Islet of Langerhans (tissue), 1 donor: ENCODE measurements around the gene PREB.
"Not testable (repeated sequence)": the region's sequence is repeated elsewhere in the genome, so short reads cannot be mapped to it uniquely, and the experiment has no call there.

Source experiments
- FAIRE-seq: peaks from one replicate; lab custom pipeline; 2011; peaks lifted over from hg19 to GRCh38; lab: Jason Lieb, UNC

PREB gene

GRCh38 chr2:27125104-27125503 is 9.3 kb downstream of the PREB start:
- FAIRE-seq, result no peak

DNA sequence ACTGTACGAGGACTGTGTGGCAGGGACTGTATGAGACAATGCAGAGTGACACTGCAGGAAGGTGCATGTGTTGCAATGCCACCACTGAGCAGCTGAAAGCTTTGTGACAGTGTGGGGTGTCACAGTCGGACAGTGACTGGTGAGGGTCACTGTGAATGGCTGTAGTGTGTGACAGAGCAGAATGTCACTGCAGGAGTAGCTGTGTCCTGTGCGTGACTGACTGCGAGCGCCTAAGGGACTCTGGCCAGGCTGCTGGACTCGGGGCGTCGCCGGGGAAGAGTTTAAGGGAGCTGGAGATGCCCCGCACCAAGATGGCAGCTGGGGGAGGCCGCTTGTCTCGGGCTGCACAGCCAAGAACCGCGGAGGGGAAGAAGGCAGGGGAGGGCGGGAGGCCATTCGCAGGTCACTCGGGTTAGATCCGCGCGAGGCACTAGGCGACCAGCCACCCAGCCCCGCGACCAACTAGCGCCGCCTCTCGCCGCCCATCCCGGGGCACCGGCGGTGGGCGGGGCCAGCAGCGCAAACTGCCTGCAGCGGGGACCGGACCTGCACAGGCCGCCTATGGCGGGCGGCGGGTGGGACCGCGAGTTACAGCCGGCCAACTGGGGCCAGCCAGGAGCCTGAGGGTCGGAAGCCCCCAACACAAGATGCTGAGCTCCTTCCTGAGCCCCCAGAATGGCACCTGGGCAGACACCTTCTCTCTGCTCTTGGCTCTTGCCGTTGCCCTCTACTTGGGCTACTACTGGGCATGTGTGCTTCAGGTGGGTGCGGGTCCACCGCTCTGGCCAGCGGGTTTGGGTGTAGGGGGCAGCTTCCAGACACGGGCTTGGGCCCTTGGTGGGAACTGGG is 10.9 kb downstream of the PREB start, which contains the start of gene ABHD1:
ABHD1 (plus strand) TSS at position 514 of the 849 bp plus-strand sequence; CDS start at position 648, 134 bp downstream.
- FAIRE-seq, result no peak

DNA sequence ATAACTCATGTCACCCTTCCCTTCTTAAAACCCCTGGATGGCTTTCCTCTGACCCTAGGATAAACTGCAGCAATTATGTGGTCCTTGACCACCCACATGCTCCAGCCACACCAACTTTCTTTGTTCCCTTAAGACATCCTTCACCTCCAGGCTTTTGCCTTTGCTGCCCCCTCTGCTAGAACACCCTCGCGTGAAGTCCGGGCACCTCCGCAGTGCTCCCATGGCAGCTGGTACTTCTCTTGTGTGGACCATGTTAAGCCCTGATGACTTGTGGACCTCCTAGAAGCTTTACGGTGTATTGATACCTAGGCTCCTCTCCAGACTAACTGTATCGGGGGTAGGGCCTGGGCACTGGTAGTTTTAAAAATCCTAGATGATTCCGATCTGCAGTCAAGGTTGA is 11.6 kb downstream of the PREB start:
- FAIRE-seq, result no peak

- FAIRE-seq, result no peak
Observed at GRCh38 chr2:27121906-27122305, 12.5 kb downstream of the PREB start.

DNA sequence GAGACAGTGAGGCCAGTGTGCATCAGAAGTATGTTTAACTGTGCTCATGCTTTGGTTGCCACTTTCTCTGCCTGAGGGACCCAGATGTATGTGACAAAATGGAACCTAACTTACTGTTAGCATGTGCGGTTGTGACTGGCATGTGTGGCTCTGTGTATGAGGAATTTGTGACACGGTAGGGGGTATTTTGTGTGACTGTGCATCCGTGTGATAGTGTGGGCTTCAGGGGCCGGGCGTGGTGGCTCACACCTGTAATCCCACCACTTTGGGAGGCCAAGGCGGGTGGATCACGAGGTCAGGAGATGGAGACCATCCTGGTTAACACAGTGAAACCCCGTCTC is 15.1 kb downstream of the PREB start:
- not testable (repeated sequence) for FAIRE-seq

DNA sequence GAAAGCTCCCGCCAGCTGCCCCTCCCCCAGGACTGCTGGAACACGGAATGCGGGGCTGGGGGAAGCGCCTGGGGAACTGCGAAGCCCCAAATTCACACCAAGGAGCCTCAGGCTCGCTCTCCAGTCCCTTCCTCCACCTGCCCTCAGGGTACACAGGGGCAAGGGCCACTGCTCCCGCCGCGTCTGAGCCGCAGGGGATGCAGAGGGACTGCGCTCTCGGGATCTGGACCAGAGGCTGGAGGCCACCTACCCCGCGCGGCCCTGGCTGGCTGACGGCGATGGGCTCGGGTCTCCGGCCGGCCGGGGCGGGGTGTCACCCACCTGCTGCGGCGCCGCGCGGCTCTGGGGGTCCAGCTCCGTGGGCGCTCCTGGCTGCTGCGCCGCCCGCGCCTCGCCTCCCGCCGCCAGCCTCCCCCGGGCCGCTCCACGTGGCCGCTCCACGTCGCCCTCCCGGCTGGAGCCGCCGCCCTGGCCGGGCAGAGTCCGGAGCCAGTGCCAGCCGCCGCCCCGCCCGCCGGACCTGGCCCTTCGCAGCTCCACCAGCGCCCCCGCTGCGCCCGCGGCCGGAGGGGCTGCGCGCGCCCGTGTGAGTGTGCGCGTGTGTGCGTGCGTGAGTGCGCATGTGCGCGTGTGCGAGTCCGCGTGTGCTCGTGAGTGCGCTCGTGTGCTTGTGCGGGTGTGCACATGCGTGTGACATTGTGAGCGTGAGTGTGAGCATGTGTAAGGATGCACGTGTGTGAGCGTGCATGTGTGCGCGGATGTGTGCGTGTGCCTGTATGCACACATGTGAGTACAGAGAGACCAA is 15.7 kb downstream of the PREB start, which contains the start of gene CGREF1:
CGREF1 (minus strand) TSS at position 604 of the 805 bp plus-strand sequence. CDS start 14,762 bp downstream, outside the sequence.
- FAIRE-seq, result no peak

DNA sequence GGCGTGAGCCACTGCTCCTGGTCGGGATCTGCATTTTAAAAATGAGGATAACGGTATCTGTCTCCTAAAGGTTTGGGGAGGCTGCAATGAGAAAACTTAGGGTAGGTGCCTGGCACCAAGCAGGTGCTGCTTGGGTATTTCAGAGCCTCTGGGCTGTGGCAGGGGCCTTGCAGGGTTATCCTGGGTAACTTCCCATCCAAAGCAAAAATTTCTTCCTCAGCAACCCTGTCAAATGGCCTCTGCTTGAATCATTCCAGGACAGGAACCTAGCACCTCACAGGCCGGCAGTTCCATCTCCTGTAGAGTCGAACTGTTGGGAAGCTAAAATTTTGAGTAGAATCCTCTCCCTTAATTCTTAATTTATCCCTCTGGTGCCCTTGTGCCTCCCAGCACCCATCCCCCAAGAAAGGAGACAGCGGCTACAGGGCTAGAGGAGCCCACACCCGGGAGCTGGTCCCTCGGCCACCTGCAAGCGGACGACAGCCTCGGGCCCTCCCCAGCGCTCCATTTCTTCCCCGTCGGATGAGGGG is 16.4 kb downstream of the PREB start:
- FAIRE-seq, result no peak

GRCh38 chr2:27115519-27115918 is 18.9 kb downstream of the PREB start:
- no peak for FAIRE-seq

GRCh38 chr2:27111392-27112078 is 22.9 kb downstream of the PREB start:
- not testable (repeated sequence) for FAIRE-seq

GRCh38 chr2:27110603-27111352 is 23.7 kb downstream of the PREB start:
- FAIRE-seq, result not testable (repeated sequence)

DNA sequence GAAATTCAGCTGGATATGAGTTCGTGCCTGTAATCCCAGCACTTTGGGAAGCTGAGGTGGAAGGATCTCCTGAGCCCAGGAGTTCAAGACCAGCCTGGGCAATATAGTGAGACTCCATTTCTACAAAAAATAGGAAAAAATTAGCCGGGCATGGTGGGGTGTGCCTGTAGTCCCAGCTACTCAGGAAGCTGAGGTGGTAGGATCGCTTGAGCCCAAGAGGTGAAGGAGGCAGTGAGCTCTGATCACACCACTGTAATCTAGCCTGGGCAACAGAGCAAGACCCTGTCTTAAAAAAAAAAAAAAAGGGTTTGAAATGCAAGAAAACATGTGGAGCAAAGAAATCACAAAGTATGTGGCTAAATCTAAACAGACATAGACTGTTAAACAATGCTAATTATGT is 25.4 kb downstream of the PREB start:
- FAIRE-seq, result no peak

DNA sequence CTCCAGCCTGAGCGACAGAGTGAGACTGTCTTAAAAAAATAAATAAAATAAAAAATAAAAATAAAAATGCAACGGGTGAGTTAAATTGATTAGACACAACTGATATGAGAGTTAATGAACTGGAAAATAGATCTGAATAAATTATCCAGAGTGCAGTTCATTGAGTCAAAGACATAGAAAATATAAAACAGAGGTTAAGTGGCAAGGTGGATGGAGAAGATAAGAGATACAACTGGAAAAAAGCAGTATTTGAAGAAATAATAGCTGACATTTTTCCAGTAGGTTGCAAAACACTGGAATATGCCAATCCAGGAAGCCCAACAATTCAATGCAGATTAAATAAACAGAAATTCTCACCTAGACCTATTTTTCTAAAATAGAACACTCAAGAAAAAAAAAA is 26.2 kb downstream of the PREB start:
- FAIRE-seq, result no peak

DNA sequence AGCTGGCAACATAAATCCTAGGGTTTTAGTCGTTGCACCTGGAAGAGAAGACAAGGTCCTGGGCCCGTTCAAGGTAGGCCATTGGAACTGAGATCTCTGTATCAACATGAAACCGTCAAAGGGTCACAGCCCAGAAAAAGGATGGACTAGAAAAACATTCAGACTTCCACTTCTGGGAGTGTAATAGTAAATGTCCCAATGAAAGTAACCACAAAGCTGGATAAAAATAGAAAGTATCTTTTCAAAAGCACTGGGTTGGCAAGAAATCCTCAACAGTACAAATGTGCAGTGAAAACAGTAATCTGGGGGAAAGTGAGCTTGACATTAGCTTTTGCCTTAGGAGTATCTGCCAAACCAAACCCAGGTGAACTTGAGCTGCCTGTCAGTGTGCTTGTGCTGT is 28.5 kb downstream of the PREB start:
- no peak for FAIRE-seq

DNA sequence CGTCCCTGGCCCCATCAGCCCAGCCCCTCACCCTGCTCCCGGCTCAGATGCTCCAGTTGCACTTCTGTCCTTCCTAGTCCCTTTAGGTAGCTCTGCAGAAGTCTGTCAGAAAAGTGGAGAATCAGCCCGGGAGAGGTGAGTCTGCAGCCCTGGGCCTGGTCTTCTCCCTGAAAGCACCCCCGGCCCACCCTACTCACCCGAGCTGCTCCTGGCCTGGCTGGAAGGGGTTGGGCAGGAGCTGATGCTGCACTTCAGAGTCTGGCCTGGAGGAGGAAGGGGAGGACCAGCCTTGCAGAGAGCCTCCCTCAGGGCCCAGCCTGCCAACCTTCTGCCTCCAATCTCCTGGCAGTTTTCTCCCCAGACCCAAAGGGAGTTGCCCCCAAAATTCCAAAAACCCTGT is 32.1 kb downstream of the PREB start:
- no peak for FAIRE-seq

DNA sequence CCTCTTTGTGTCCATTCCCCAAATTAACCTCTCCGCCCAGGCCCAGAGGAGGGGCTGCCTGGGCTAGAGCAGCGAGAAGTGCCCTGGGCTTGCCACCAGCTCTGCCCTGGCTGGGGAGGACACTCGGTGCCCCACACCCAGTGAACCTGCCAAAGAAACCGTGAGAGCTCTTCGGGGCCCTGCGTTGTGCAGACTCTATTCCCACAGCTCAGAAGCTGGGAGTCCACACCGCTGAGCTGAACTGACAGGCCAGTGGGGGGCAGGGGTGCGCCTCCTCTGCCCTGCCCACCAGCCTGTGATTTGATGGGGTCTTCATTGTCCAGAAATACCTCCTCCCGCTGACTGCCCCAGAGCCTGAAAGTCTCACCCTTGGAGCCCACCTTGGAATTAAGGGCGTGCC is 34.4 kb downstream of the PREB start:
- FAIRE-seq, result no peak

DNA sequence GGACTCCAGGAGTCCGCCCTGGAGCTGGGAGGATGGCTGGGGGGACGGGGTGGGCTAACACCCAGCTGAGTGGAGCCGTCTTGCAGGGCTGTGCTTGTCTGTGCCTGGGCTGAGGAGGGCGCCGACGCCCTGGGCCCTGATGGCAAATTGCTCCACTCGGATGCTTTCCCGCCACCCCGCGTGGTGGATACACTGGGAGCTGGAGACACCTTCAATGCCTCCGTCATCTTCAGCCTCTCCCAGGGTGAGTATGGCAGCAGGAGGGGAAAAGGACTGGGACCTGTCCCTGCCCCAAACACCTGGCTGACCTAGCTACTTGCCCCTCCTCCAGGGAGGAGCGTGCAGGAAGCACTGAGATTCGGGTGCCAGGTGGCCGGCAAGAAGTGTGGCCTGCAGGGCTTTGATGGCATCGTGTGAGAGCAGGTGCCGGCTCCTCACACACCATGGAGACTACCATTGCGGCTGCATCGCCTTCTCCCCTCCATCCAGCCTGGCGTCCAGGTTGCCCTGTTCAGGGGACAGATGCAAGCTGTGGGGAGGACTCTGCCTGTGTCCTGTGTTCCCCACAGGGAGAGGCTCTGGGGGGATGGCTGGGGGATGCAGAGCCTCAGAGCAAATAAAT is 35.0 kb downstream of the PREB start:
- no peak for FAIRE-seq

DNA sequence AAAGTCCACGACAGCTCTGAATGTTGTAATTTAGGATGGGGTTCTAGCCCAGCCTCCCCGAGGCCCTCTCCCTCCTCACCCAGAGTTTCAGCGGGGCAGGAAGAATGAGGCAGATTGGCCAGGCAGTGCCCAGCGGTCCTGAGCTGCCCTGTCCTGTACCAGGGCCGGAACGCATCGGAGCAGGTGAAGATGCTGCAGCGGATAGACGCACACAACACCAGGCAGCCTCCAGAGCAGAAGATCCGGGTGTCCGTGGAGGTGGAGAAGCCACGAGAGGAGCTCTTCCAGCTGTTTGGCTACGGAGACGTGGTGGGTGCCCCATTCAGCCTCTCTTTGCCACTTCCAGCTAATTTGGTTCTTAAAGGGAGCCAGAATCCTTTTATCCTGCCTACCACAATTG is 37.1 kb downstream of the PREB start:
- FAIRE-seq, result no peak

DNA sequence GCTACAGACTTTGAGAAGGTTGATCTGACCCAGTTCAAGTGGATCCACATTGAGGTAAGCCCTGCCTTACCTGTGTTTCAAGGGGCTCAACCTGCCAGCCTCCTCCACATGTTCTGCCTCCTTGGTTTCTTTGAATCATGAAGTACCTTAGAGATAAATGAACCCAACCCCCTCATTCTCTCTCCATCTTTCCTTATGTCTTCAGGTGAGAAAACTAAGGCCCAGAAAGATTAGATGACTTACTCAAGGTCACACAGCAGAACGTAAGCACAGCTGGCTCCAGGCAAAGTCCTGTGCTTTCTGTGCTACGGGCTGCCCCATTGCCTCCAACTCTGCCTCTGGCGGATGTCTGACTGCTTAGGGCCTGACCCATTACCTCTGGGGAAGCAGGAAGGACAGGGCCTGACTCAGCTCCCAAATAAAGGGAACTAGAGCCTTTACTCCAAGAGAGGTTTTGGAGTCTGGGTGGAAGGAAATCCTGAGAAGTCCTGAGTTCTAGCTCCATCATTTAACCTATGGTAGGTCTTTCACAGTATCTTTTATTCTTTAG is 37.6 kb downstream of the PREB start:
- no peak for FAIRE-seq

DNA sequence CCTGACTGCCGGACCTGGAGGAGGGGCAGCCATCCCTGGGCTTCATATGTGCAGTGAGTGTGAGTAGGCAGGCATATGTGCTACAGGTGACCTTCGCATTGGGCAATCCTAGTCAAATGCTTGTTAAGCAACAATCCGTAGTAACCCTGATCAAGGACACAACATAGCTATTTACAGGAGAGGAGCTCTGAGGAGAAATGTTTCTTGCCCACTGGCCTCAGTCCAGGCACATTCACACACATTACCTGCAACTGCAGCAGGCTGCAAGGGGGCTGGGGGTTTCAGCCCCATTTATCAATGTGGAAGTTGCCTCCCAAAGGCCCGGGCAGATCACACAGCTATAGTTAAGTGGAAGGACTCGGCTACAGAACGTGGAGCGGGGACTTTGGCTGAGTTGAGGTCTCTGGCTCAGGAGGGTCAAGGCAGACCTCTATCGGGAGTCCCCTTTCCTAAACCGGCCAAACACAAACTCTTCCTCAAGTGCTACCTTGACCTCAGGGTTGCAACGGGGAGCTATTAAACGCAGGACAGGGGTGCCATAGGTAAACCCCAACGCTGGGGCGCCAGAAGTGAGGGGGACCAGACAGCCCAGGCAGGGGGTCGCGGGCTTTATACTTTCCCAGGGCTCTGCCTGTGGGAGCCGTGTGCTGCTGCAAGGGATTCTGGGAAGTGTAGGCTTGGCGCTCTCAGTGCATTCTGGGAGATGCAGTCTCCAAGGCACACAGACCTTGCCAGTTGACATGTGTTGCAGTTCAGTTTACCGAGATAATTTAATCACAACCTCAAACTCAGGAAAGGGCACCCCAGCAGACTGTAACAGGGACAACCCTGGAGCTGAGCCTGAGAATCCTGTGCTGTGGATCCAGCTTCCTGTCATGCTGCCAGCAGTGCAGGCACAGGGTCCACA is 38.4 kb downstream of the PREB start:
- no peak for FAIRE-seq

- no peak for FAIRE-seq
Observed at GRCh38 chr2:27095427-27095744, 39.0 kb downstream of the PREB start.
